ENCODE results near the gene C14orf39.
"Not testable (repeated sequence)": the region's sequence is repeated elsewhere in the genome, so short reads cannot be mapped to it uniquely, and the experiment has no call there.

C14orf39 gene

GRCh38 chr14:60490270-60490669 is 4.4 kb upstream of the C14orf39 start:
- DNase-seq, result no peak

GRCh38 chr14:60488175-60488574 is 2.3 kb upstream of the C14orf39 start:
- peak; percentile 30 for DNase-seq

- DNase-seq, result no peak
Measured at GRCh38 chr14:60487211-60487610, 1.3 kb upstream of the C14orf39 start.

- no peak for DNase-seq
Measured at GRCh38 chr14:60485057-60485597, 736 bp downstream of the C14orf39 start.

- DNase-seq, result peak; percentile 78
Measured at GRCh38 chr14:60482743-60483142, 3.1 kb downstream of the C14orf39 start.

GRCh38 chr14:60480248-60480647 is 5.6 kb downstream of the C14orf39 start:
- not testable (repeated sequence) for DNase-seq

- DNase-seq, result no peak
Measured at GRCh38 chr14:60455875-60456274, 30.0 kb downstream of the C14orf39 start.

- DNase-seq, result no peak
Measured at GRCh38 chr14:60430276-60430675, 55.6 kb downstream of the C14orf39 start.

GRCh38 chr14:60420050-60420449 is 65.8 kb downstream of the C14orf39 start:
- DNase-seq, result no peak

- not testable (repeated sequence) for DNase-seq
Measured at GRCh38 chr14:60397550-60397949, 88.3 kb downstream of the C14orf39 start.

- no peak for DNase-seq
Measured at GRCh38 chr14:60396718-60397343, 89.0 kb downstream of the C14orf39 start.
